Esophagus squamous epithelium (tissue), 4 donors: ENCODE measurements around the gene CRHR1.

Experiments
- POLR2A ChIP-seq, 4 donors: fragments of 450-650 bp; IDR thresholded peaks; one replicate each; pipeline ENCODE4 v1.6.1; 2017; ENCODE audit warnings: antibody characterized with exemption in 4 of 4, mild to moderate bottlenecking in 4 of 4, moderate library complexity in 3 of 4
- TF ChIP-seq, protein P1 (sequence below), 6 experiments: fragments of 450-650 bp in 4 of 6; fragments of 200-600 bp in 2 of 6; sonication (generic) in 2 of 6; IDR thresholded peaks; one replicate each; pipeline ENCODE4 v1.5.1; 2016 to 2019; ENCODE audit warnings: antibody characterized with exemption in 6 of 6, mild to moderate bottlenecking in 4 of 6, moderate library complexity in 4 of 6

DNA sequence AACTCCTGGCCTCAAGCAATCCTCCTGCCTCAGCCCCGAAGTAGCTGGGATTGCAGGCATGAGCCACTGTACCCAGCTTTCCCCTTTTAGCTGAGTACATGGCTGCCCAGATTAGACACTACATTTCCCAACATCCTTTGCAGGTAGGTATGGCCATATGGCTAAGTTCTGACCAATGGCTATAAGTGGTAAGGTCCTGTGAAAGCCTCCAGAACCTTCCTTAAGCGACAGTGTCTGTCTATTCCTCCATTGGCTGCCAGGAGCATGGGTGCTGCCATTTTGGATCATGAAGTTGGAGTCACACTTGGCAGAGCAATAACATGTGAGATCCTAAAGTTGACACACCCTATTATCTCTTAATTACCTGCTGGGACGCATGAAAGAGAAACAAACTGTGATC, 24.4 kb upstream of the CRHR1 start:
- TF ChIP-seq, protein P1, sequence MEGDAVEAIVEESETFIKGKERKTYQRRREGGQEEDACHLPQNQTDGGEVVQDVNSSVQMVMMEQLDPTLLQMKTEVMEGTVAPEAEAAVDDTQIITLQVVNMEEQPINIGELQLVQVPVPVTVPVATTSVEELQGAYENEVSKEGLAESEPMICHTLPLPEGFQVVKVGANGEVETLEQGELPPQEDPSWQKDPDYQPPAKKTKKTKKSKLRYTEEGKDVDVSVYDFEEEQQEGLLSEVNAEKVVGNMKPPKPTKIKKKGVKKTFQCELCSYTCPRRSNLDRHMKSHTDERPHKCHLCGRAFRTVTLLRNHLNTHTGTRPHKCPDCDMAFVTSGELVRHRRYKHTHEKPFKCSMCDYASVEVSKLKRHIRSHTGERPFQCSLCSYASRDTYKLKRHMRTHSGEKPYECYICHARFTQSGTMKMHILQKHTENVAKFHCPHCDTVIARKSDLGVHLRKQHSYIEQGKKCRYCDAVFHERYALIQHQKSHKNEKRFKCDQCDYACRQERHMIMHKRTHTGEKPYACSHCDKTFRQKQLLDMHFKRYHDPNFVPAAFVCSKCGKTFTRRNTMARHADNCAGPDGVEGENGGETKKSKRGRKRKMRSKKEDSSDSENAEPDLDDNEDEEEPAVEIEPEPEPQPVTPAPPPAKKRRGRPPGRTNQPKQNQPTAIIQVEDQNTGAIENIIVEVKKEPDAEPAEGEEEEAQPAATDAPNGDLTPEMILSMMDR (IDR thresholded peaks at IDR 0.05): no peak
- TF ChIP-seq POLR2A (IDR thresholded peaks at IDR 0.05): no peak
